ENCODE measurements around the gene ZMYND10. TPM values are rescaled to one million over a fixed set of nuclear protein-coding genes. Genes with fewer than 3 reads are reported as not detected.

ZMYND10 gene
- total RNA-seq, 1 donor from 2014 or later = 0.39 TPM

GRCh38 chr3:50358911-50359759 lies 13.6 kb upstream of the ZMYND10 start, which contains the start of gene TMEM115:
TMEM115 (minus strand) TSS chr3:50359521; CDS start chr3:50359063, 458 bp downstream.
- peaks cover 22% of the 10 kb centered on the region for H3K4me1 Mint-ChIP-seq (ENCODE audit: low read depth, unreplicated experiment)
- Histone ChIP-seq H2AFZ (ENCODE audit: low read depth, low read length) (peak within 1 kb of the TSS; percentile 88), H3K27me3 (ENCODE audit: insufficient read depth, low read length) (no peaks in the 10 kb centered on the region), H3K9ac (ENCODE audit: low read length) (peak within 1 kb of the TSS; percentile 94), H3K4me1 (ENCODE audit: insufficient read depth, low read length) (peaks cover 35% of the 10 kb centered on the region), H3K36me3 (ENCODE audit: insufficient read depth, low read length) (peaks cover 2% of the 10 kb centered on the region), H3K9me3 (ENCODE audit: insufficient read depth, low read depth, low read length) (no peaks in the 10 kb centered on the region), H3K4me2 (ENCODE audit: low read length) (peak within 1 kb of the TSS; percentile 98), H3K79me2 (ENCODE audit: insufficient read depth, low read length) (peaks cover 51% of the 10 kb centered on the region), H4K20me1 (ENCODE audit: insufficient read depth, low read length) (peaks cover 46% of the 10 kb centered on the region), H3K27ac (ENCODE audit: low read depth, low read length) (peak within 1 kb of the TSS; percentile 81), H3K4me3 (ENCODE audit: insufficient read depth, low read depth, low read length) (peak within 1 kb of the TSS; percentile 73)
- TF ChIP-seq EZH2 (IDR thresholded peaks at IDR 0.05; ENCODE audit: insufficient read depth, low read length) = no peak
- TF ChIP-seq CTCF (IDR thresholded peaks at IDR 0.05; ENCODE audit: insufficient read depth, low read depth, low read length) = no peak
- no peaks in the 10 kb centered on the region for H3K9me3 Mint-ChIP-seq (ENCODE audit: unreplicated experiment)
- peak within 1 kb of the TSS; percentile 87 for H3K27ac Mint-ChIP-seq (ENCODE audit: unreplicated experiment)
- DNase-seq (ENCODE audit: low read depth) (peak; percentile 98), FAIRE-seq (peak; percentile 93)
- peaks cover 4% of the 10 kb centered on the region for H3K27me3 Mint-ChIP-seq (ENCODE audit: low read depth, unreplicated experiment)
- H3K36me3 Mint-ChIP-seq (ENCODE audit: low read depth, unreplicated experiment) = peaks cover 13% of the 10 kb centered on the region
- H3K4me3 Mint-ChIP-seq (ENCODE audit: unreplicated experiment) = peak within 1 kb of the TSS; percentile 90

DNA sequence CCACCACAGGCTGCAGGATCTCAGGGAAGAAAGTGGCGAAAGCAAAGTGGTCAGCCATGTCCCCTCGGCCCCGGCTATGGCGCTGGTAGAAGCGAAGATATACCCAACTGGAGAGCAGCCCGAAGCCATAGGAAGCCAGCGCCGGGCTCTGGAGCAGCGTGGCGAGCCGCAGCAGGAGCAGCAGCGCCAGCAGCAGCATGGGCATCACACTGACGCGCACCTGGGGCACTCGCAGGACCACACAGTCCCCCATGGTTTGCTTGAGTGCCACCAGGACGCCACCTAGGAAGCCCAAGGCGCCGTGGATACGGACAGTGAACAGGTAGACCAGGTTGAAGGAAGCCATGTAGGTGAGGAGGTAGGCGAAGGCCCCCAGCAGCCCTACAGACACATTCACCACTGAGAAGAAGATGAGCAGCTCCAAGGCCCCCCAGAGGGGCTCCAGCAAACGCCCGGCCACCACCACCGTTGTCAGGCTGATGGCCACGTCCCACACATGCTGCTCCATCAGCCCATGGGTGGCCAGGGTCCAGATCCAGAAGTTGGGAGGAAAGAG lies 12.9 kb upstream of the ZMYND10 start:
- H3K9me3 Mint-ChIP-seq (ENCODE audit: unreplicated experiment) = no peaks in the 10 kb centered on the region
- no peak for DNase-seq (ENCODE audit: low read depth)
- Histone ChIP-seq H3K27ac (ENCODE audit: low read depth, low read length) (peak overlapping the region; percentile 81), H3K36me3 (ENCODE audit: insufficient read depth, low read length) (peaks cover 8% of the 10 kb centered on the region), H2AFZ (ENCODE audit: low read depth, low read length) (no peak overlapping the region), H3K4me1 (ENCODE audit: insufficient read depth, low read length) (peaks cover 35% of the 10 kb centered on the region), H3K27me3 (ENCODE audit: insufficient read depth, low read length) (no peaks in the 10 kb centered on the region), H3K9ac (ENCODE audit: low read length) (peak overlapping the region; percentile 94), H3K79me2 (ENCODE audit: insufficient read depth, low read length) (peaks cover 58% of the 10 kb centered on the region), H3K4me2 (ENCODE audit: low read length) (peak overlapping the region; percentile 98), H3K9me3 (ENCODE audit: insufficient read depth, low read depth, low read length) (no peaks in the 10 kb centered on the region), H3K4me3 (ENCODE audit: insufficient read depth, low read depth, low read length) (peak overlapping the region; percentile 73), H4K20me1 (ENCODE audit: insufficient read depth, low read length) (peaks cover 53% of the 10 kb centered on the region)
- H3K27ac Mint-ChIP-seq (ENCODE audit: unreplicated experiment) = peak overlapping the region; percentile 87
- no peak for TF ChIP-seq EZH2 (IDR thresholded peaks at IDR 0.05; ENCODE audit: insufficient read depth, low read length)
- no peak for TF ChIP-seq CTCF (IDR thresholded peaks at IDR 0.05; ENCODE audit: insufficient read depth, low read depth, low read length)
- peak overlapping the region; percentile 90 for H3K4me3 Mint-ChIP-seq (ENCODE audit: unreplicated experiment)
- peaks cover 22% of the 10 kb centered on the region for H3K4me1 Mint-ChIP-seq (ENCODE audit: low read depth, unreplicated experiment)
- peaks cover 13% of the 10 kb centered on the region for H3K36me3 Mint-ChIP-seq (ENCODE audit: low read depth, unreplicated experiment)
- peaks cover 3% of the 10 kb centered on the region for H3K27me3 Mint-ChIP-seq (ENCODE audit: low read depth, unreplicated experiment)
- no peak for FAIRE-seq

Measured in astrocyte (in vitro differentiated cells and primary cell).